Endothelial cell of umbilical vein (primary cell): Measurements from ENCODE around the gene CELF1. TPM values are rescaled to one million over a fixed set of nuclear protein-coding genes. Genes with fewer than 3 reads are reported as not detected.

ENCODE experiments used
- BruUV-seq: library from RNA; stranded (reverse); fragments of 400-500 nt; replicated peaks from 2 replicates; lab custom pipeline; 2021; lab: Mats Ljungman, UMichigan
- CTCF ChIA-PET: fragments of 300-600, 350-600 bp; sonication (Branson Sonifier 250); formaldehyde crosslinking; loops from one replicate; lab custom pipeline; 2021; ENCODE audit warnings: antibody characterized with exemption, inconsistent platforms; lab: Charles Lee
- POLR2A ChIA-PET: fragments of 300-600, 350-600 bp; sonication (Branson Sonifier 250); formaldehyde crosslinking; loops from one replicate; lab custom pipeline; 2021; ENCODE audit warnings: antibody characterized with exemption, inconsistent platforms; lab: Charles Lee
- DNase-seq: peaks from one replicate; pipeline ENCODE4 v3.0.0-alpha.2; 2011; ENCODE audit warnings: low read depth, low spot score
- FAIRE-seq: peaks from 2 replicates; lab custom pipeline; 2011; peaks lifted over from hg19 to GRCh38; lab: Jason Lieb, UNC
- H2AFZ ChIP-seq: 2 replicates; pipeline ENCODE4 v1.6.0; 2012; ENCODE audit warnings: low read depth, low read length, control low read depth, inconsistent platforms
- H3K27ac ChIP-seq: 2 replicates; pipeline ENCODE4 v1.5.1; 2011; ENCODE audit warnings: low read depth, mild to moderate bottlenecking, control low read depth, low read length, moderate library complexity; ENCODE audit not compliant: insufficient read depth
- H3K27me3 ChIP-seq, 2 experiments: 2 replicates each; pipeline versions ENCODE4 v1.6.0 to v1.6.1; 2011; ENCODE audit warnings: low read length in 2 of 2, mixed read lengths in 1 of 2; ENCODE audit not compliant: control insufficient read depth in 2 of 2, insufficient read depth in 2 of 2
- H3K36me3 ChIP-seq, 2 experiments: 2 replicates in 1 of 2; 3 replicates in 1 of 2; pipeline ENCODE4 v1.5.1; 2011; ENCODE audit warnings: low read length in 2 of 2, mild to moderate bottlenecking in 1 of 2, moderate library complexity in 1 of 2; ENCODE audit not compliant: control insufficient read depth in 2 of 2, insufficient read depth in 2 of 2; ENCODE audit errors: extremely low read depth in 1 of 2
- H3K4me1 ChIP-seq: 3 replicates; pipeline ENCODE4 v1.5.1; 2011; ENCODE audit warnings: mild to moderate bottlenecking, low read length; ENCODE audit not compliant: control insufficient read depth, insufficient read depth; ENCODE audit errors: extremely low read depth
- H3K4me2 ChIP-seq: 2 replicates; pipeline ENCODE4 v1.6.1; 2011; ENCODE audit warnings: low read length, control low read depth, mixed read lengths; ENCODE audit not compliant: insufficient read depth
- H3K4me3 ChIP-seq, 3 experiments: fragments of 200-600 bp in 1 of 3; sonication (generic), shearing (Covaris generic) in 1 of 3; replicated peaks in 1 of 3; 2 replicates each; pipeline ENCODE4 v1.5.1; 2011 to 2016; ENCODE audit warnings: control low read depth in 3 of 3, low read length in 3 of 3, mild to moderate bottlenecking in 2 of 3, inconsistent platforms in 1 of 3, low read depth in 1 of 3, moderate library complexity in 1 of 3; ENCODE audit not compliant: insufficient read depth in 1 of 3
- H3K79me2 ChIP-seq: 2 replicates; pipeline ENCODE4 v1.6.0; 2012; ENCODE audit warnings: low read length, inconsistent platforms; ENCODE audit not compliant: control insufficient read depth, insufficient read depth
- H3K9ac ChIP-seq: replicated peaks from 2 replicates; pipeline ENCODE3; 2011; ENCODE audit warnings: low read length, control low read depth; ENCODE audit not compliant: insufficient read depth; ENCODE audit errors: extremely low read depth
- H3K9me1 ChIP-seq: replicated peaks from 3 replicates; pipeline ENCODE4 v1.6.0; 2011; ENCODE audit warnings: mild to moderate bottlenecking, low read length; ENCODE audit not compliant: control insufficient read depth, insufficient read depth; ENCODE audit errors: extremely low read depth
- H3K9me3 ChIP-seq: replicated peaks from 2 replicates; pipeline ENCODE4 v1.5.1; 2012; ENCODE audit warnings: low read length, inconsistent platforms; ENCODE audit not compliant: control insufficient read depth, insufficient read depth
- H4K20me1 ChIP-seq: replicated peaks from 2 replicates; pipeline ENCODE3; 2011; ENCODE audit warnings: mild to moderate bottlenecking, low read length; ENCODE audit not compliant: control insufficient read depth, insufficient read depth; ENCODE audit errors: extremely low read depth
- EZH2 ChIP-seq: IDR thresholded peaks from 2 replicates; pipeline ENCODE4 v1.6.1; 2012; ENCODE audit warnings: borderline replicate concordance, low read depth, mild to moderate bottlenecking, moderate library complexity, low read length, inconsistent platforms; ENCODE audit not compliant: severe bottlenecking
- FOS ChIP-seq: IDR thresholded peaks from 2 replicates; pipeline ENCODE4 v1.6.1; 2011; ENCODE audit warnings: mild to moderate bottlenecking, low read length, moderate library complexity, borderline replicate concordance; ENCODE audit not compliant: insufficient read depth
- GATA2 ChIP-seq: IDR thresholded peaks from 2 replicates; pipeline ENCODE4 v1.7.0; 2011; ENCODE audit warnings: low read depth, mild to moderate bottlenecking, moderate library complexity, mixed read lengths, low read length; ENCODE audit not compliant: insufficient read length, insufficient read depth
- JUN ChIP-seq: IDR thresholded peaks from 2 replicates; pipeline ENCODE4 v1.6.1; 2011; ENCODE audit warnings: borderline replicate concordance, low read depth; ENCODE audit not compliant: insufficient read length, insufficient read depth
- MYC ChIP-seq: IDR thresholded peaks from one replicate; pipeline ENCODE4 v1.6.1; 2011; ENCODE audit warnings: mild to moderate bottlenecking, low read depth, low read length
- POLR2A ChIP-seq: IDR thresholded peaks from 2 replicates; pipeline ENCODE4 v1.6.1; 2012; ENCODE audit warnings: low read depth, mild to moderate bottlenecking, control low read depth, low read length
- POLR2AphosphoS5 ChIP-seq: IDR thresholded peaks from 2 replicates; pipeline ENCODE4 v1.6.1; 2012; ENCODE audit warnings: low read depth, mild to moderate bottlenecking, control low read depth, low read length, moderate library complexity; ENCODE audit not compliant: insufficient read depth
- dilution Hi-C: fragments of 300-500 bp; cut with MboI; formaldehyde crosslinking; loops from one replicate; pipeline ENCODE4 v1.15.0; 2019; ENCODE audit warnings: low sequenced_read_pairs; ENCODE audit not compliant: extremely low pct_ligation_motif_present
- intact Hi-C: fragments of 100-400 bp; cut with micrococcal nuclease; formaldehyde crosslinking; loops from one replicate; pipeline ENCODE4 v1.10.0; 2022
- polyA plus RNA-seq, 4 experiments: library from polyadenylated mRNA; depleted of rRNA in 3 of 4; stranded (reverse) in 3 of 4; unstranded in 1 of 4; fragments of >200 nt; gene quantifications; 2 replicates each; pipeline versions ENCODE4 v1.2.1 to v1.2.3, GENCODE V29; 2011 to 2012; ENCODE audit warnings: missing spikeins in 1 of 4
- total RNA-seq: library from RNA; stranded (reverse); gene quantifications from 2 replicates; pipeline ENCODE4 v1.2.3, GENCODE V29; 2021
- TF ChIP-seq, protein P1 (sequence below), 2 donors: IDR thresholded peaks; 1 replicate in 1 of 2; 2 replicates in 1 of 2; pipeline ENCODE4 v1.5.1; 2011; ENCODE audit warnings: low read length in 2 of 2, mild to moderate bottlenecking in 2 of 2, moderate library complexity in 2 of 2, control low read depth in 1 of 2, inconsistent platforms in 1 of 2, low read depth in 1 of 2; ENCODE audit not compliant: insufficient read depth in 1 of 2; ENCODE audit errors: extremely low read depth in 1 of 2
- TF ChIP-seq, protein P2 (sequence below): IDR thresholded peaks from 2 replicates; pipeline ENCODE4 v1.6.1; 2011; ENCODE audit not compliant: insufficient read depth, insufficient read length

CELF1 gene
- total and polyA plus RNA-seq, 2 donors (not counting 3 experiments of a cell fraction or from before 2014, with no cell fraction given), result 66.3 to 120 TPM

DNA sequence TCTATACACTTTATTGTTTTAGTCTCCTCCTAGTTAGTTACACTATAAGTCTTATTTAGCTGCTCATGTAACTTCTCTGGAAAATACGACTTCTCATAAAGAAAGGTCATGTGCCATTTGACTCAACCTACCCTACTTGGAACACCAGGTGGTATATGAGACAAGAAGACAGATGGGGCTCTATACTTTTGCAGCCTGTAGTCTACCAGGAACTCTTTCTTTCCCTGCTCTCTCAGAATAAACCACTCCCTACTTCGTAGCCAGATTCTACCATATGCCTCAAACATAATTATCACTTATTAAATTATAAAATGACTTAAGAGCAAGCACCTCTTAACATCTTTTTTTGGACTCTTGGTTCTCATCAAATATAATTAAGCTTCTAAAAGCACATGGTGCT lies 65.5 kb downstream of the CELF1 start:
- intact Hi-C loops, result no loop called here
- POLR2A ChIA-PET, result interaction anchor here (0.5 to 0.6 kb wide), 2 partner anchors 26 to 109 kb away, joined by 3 to 4 read pairs; no protein-coding TSS in a partner anchor

More for the DNA sequence above, 65.5 kb downstream of the CELF1 start:
- TF ChIP-seq POLR2AphosphoS5, result no peak
- TF ChIP-seq EZH2, result no peak
- TF ChIP-seq JUN, result no peak
- TF ChIP-seq FOS, result no peak
- no peak for TF ChIP-seq POLR2A
- TF ChIP-seq GATA2, result no peak
- TF ChIP-seq, protein P1, sequence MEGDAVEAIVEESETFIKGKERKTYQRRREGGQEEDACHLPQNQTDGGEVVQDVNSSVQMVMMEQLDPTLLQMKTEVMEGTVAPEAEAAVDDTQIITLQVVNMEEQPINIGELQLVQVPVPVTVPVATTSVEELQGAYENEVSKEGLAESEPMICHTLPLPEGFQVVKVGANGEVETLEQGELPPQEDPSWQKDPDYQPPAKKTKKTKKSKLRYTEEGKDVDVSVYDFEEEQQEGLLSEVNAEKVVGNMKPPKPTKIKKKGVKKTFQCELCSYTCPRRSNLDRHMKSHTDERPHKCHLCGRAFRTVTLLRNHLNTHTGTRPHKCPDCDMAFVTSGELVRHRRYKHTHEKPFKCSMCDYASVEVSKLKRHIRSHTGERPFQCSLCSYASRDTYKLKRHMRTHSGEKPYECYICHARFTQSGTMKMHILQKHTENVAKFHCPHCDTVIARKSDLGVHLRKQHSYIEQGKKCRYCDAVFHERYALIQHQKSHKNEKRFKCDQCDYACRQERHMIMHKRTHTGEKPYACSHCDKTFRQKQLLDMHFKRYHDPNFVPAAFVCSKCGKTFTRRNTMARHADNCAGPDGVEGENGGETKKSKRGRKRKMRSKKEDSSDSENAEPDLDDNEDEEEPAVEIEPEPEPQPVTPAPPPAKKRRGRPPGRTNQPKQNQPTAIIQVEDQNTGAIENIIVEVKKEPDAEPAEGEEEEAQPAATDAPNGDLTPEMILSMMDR (IDR thresholded peaks at IDR 0.05; ENCODE audit: extremely low read depth in 1 of 2, insufficient read depth in 1 of 2, low read depth in 1 of 2, low read length in 2 of 2), result no peak
- no peak for TF ChIP-seq MYC
- TF ChIP-seq, protein P2, sequence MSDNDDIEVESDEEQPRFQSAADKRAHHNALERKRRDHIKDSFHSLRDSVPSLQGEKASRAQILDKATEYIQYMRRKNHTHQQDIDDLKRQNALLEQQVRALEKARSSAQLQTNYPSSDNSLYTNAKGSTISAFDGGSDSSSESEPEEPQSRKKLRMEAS, result no peak
- H3K27ac ChIP-seq, result no peak overlapping the region
- BruUV-seq, result no TSS peak
- H3K9ac ChIP-seq, result no peak overlapping the region
- H3K9me1 ChIP-seq, result peaks cover 4% of the 10 kb centered on the region
- no peaks in the 10 kb centered on the region for H3K27me3 ChIP-seq
- H3K4me2 ChIP-seq, result no peak overlapping the region
- no peak for FAIRE-seq
- CTCF ChIA-PET, result interaction anchor here (1.0 to 1.1 kb wide), 3 partner anchors 14 to 46 kb away, joined by 3 to 5 read pairs (median 4); no protein-coding TSS in a partner anchor
- no peaks in the 10 kb centered on the region for H3K9me3 ChIP-seq
- DNase-seq, result no peak
- H3K4me1 ChIP-seq, result no peaks in the 10 kb centered on the region
- dilution Hi-C loops, result no loop called here
- no peaks in the 10 kb centered on the region for H4K20me1 ChIP-seq
- H3K36me3 ChIP-seq, result peaks cover 26 to 29% of the 10 kb centered on the region in 2 experiments
- H2AFZ ChIP-seq, result no peak overlapping the region
- H3K79me2 ChIP-seq, result peaks cover 28% of the 10 kb centered on the region
- no peak overlapping the region for H3K4me3 ChIP-seq
